RKO (cell line): ENCODE measurements around the gene TTC21A.

Source experiments
- DNase-seq: peaks from one replicate; pipeline ENCODE4 v3.0.0-alpha.2; 2016; ENCODE audit warnings: low spot score

TTC21A gene

DNA sequence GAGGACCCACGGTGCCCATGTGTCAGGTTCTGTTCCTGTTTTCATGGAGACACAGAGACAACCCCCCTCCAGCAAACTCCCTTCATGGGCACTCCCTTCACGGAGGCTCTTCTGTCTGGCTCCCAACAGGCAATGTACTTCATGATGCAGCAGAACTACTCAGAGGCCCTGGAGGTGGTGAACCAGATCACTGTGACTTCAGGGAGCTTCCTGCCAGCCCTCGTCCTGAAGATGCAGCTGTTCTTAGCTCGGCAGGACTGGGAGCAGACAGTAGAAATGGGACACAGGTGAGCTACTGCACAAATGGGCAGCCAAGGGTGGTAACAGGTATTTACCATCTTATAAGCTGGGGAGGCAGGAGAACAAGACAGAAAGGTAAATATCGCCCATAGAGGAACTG, 7.0 kb downstream of the TTC21A start:
- no peak for DNase-seq

DNA sequence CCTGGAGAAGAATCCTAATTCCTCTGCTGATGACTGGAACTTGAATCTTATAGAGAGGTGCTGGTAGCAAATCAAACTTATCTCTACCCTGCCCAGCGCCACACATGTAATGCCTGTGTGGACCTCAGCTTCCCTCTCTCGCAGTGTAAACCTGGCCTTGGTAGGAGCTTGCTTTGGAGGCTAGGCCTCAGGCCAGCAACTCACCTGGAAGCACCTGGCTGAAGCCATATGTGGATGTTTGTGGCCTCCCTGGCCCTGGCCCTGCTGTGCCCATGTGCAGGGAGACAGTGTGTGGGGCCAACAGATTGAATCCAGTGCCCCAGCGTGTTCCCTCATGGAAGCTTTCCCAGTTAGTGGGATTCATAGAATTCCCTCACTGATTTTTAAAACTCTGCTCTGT, 8.4 kb downstream of the TTC21A start:
- no peak for DNase-seq

DNA sequence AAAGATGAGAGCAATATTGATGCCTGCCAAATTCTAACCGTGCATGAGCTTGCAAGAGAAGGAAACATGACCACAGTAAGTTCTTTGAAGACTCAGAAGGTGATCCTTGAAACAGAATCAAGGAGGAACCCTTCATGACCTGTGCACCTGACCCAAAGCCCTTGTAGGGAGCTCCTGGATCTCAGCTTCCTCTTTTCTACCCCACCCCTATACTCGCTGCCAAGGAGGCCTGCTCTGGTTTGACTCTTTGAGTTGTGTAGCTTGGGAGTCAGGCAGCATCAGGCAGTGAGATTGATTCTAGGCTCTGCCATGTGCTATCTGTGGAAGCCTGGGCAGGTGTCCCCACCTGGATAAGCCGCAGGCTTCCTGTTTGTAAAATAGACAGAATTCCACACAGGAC, 10.6 kb downstream of the TTC21A start:
- DNase-seq = no peak

DNA sequence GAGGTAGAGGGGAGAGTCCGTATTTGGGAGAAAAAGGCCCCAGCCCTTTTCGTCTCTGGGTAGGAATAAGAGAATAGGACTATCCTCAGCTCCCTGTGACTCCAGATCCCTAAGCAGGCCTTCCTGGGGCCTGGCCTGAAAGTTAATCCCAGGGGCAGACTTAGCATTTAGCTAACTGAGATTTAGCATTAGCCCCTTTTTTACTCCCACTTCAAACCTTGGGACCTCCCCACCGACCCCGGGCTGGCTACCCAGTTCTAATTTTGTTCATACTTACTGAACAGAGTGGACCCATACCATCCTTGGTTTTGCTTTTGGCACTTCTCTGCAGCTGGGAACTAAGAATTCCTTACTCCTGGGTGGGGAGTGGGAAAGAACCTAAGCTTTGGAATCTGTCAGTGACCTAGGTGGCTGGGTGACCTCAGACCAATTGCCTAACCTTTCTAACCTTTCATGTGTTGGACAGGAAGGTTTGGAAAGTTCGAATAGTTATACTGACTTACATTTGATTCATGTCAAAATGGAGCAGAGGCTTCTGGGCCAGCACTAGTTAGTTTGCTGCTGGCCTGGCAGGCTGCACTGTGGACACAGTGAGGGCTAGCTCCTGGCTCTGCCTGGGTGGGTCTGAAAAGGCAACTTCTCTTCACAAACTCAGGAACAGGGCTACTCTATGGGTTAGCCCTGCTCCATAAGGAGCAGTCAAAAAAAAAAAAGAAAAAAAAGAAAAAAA, 11.6 kb downstream of the TTC21A start:
- no peak for DNase-seq

DNA sequence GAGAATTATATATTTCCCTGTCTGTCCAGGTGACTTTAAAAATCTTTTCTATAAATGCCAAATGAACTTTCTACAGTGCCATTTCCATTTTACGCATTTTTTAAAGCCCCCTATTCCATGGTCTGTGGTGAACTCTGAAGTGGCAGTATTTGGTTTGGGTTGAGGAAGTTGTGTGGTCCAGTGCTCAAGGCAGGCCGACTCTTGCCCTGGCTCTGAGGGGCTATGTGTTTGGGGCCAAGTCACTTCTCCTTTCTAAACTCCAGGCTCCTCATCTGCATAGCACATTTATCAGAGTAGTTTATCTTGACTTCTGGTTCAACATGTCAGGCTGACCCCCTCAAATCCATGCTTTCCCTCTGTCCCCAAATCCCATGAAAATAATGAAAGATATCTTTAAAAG, 14.1 kb downstream of the TTC21A start:
- no peak for DNase-seq

DNA sequence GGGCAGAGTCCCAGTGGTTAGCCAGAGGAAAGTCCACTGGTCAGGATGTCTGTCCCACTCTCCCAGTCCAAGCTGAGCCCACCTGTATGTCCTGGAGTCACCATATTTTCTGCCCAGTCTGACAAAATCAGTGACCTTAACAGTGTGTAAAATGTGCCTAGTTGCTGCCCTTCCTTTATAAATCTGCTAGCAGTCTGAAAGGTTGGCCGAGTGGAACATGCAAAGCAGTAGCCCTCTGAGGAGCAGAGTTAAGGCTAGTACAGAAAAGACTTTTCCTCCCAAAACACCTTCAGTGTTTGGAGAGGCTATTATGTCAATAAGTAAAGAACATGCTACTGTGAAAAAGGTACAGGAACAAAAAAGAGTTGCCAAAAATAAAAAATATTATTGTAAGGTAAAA, 15.3 kb downstream of the TTC21A start:
- DNase-seq = no peak

DNA sequence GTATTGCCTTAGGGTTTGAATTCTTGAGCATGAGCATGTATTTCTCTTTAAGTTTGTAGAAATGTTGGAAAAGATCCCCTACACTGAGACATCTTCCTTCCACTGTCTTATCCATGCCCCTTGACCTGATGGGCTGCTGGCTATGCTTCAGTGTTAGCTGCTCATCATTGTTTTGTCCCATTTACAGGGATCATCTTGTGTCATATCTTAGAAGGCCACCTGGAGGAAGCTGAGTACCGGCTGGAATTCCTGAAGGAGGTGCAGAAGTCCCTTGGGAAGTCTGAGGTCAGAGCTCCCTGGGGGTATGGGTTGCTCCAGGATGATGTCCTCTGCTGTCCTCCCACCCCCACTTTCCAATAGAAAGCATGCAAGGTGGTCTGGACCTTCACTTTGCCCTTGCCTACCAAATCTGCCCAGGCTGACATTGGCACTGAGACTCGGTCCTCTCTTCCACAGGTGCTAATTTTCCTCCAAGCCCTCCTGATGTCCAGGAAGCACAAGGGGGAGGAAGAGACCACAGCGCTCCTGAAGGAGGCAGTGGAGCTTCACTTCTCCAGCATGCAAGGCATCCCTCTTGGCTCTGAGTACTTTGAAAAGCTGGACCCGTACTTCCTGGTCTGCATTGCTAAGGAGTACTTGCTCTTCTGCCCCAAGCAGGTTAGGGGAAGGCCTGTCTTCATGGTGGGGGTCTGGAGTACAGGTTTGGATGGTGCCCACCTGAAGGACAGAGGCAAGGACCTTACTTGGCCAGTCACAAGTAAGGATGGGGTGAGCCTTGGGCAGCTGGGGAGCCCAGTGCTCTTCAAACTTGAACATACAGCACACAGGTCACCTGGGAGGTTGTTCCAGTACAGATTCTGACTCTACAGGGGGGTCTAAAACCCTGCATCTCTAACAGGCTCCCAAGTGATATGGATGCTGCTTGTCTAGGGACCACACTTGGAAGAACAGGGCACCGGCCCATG, 17.7 kb downstream of the TTC21A start:
- DNase-seq = no peak

DNA sequence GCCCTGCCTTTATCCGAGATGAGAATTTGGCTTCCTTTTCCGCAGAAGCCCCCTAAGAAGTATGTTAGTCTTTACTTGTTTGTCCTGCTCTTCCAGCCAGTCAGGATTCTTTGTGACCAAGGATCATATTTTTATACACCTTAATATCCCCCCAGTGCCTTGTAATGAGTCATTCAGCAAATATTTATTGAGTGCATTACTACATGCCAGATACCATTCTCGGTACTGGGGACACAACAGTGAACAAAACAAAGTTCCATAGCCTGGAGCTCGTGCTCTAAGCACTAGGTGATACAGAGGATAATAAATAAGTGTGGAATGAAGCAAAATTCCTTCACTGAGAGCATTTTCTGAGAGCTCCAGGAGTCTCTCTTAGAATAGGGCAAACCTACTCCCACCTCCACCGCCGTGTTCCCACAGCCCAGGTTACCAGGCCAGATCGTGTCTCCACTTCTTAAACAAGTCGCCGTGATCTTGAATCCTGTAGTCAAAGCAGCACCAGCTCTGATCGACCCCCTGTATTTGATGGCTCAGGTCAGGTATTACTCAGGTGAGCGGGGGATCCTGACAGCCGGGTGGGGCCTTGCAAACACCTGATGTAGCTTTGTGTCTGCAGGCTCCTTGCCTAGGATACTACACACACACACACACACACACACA, 18.5 kb downstream of the TTC21A start:
- no peak for DNase-seq

DNA sequence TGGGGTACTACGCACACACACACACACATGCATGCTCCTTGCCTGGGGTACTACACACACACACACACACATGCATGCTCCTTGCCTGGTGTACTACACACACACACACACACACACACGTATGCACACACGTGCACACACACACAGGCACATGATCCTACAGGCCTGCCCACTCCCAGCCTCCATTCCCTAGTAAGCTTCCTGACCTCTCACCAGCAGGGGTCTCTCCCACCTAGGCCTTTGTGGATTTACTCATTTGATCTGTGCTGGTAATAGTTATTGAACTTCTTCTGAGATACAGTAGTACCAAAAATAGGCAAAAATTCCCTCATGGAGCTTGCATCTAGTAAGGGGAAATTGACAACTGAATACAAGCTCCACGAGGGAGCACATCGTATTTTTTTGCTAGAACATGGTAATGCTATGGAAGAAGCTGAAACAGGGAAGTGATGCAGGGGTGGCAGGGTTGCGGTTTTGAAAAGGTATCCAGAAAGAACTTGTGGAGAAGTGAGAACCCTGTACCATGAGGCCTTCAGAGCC, 19.1 kb downstream of the TTC21A start:
- peak; percentile 19 for DNase-seq

DNA sequence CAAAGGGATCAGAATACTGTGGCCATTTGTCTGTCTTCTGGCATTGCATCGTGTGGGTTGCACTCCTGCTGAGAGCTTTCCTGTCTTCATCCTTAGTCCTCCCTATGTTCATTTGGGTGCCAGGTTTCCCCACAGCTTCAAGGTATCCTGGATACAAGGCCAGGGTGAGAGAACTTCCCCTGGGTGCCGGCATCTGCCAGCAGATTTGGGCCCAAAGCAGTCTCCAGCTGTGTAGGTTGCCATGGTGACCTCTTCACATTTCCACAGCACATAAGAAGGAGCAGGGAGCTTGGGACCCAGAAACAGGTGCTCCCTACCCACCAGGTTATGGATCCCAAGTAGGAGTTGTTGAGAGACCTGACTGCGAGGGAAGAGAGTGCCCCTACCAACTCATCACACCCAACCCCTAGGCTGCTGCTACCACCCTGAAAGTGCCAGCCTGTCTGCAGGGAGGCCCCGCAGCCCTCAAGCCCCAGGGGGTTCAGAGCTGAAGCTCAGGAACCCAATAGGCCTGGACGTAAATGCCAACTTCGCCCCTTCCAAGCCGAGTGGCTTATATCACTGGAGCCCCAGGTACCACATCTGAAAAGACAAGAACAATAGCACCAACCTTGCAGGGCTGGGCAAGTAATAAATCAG, 19.9 kb downstream of the TTC21A start:
- DNase-seq = no peak

DNA sequence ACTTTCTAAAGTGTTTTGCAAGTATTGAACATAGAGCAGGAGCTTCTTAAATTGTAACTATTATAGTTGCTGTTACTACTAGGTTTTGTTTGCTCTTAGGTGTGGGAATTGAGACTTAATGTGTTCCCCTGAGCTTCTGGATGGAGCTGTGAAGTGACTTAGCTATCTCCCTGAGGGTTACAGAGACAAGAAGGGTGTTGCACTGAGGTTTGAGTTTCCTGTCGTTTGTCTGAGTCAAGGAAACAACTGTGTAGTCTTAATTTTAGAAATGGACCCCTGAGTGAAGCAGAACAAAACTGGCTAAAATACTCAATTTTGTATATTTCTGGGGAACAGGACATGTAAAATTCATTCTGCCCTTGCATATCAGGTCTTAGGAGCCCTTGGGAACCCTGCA, 20.4 kb downstream of the TTC21A start:
- no peak for DNase-seq

DNA sequence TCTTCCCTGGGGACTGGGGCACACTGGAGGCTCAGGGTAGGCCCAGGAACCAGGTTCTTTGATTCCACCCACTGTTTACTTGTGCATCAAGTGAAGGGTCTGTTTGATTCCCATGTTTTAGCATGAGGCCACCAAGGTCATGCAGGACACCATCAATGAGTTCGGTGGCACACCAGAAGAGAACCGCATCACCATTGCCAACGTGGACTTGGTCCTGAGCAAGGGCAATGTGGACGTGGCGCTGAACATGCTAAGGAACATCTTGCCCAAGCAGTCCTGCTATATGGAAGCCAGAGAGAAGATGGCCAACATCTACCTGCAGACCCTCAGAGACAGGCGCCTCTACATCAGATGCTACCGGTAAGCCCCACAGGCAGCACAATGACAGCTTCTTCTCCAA, 21.5 kb downstream of the TTC21A start:
- no peak for DNase-seq

DNA sequence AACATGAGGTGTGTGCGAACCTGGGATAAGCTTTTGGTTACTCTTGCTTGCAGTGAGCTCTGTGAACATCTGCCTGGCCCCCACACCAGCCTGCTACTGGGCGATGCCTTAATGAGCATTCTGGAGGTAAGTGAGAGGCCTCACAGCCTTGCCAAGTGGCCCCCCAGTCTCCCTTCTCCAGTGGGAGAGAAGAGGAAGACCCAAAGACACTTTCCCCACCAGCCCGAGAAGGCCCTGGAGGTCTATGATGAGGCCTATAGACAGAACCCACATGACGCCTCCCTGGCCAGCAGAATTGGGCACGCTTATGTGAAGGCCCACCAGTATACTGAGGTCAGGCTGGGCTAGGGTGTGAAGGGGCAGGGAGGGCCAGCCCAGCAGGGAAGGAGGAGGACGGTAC, 22.5 kb downstream of the TTC21A start:
- no peak for DNase-seq

DNA sequence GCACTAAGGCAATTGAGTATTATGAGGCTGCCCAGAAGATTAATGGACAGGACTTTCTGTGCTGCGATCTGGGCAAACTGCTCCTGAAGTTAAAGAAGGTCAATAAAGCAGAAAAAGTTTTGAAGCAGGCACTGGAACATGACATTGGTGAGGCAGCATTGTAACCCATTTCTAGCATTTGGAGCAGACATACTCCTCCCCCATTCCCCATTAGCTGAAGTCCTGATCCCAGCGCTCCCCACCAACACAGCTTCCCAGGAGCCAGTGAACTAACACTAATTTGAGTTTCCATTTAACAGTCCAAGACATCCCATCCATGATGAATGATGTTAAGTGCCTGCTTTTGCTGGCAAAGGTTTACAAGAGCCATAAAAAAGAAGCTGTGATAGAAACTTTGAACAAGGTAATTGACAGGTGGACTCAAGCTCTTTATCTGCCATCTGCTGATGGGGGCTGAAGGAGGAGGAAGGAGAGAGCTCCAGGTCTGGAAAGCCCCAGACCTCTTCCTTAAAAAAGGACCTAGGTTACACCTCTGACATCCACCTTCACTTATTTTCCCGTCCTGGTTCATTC, 23.3 kb downstream of the TTC21A start:
- DNase-seq = no peak

DNA sequence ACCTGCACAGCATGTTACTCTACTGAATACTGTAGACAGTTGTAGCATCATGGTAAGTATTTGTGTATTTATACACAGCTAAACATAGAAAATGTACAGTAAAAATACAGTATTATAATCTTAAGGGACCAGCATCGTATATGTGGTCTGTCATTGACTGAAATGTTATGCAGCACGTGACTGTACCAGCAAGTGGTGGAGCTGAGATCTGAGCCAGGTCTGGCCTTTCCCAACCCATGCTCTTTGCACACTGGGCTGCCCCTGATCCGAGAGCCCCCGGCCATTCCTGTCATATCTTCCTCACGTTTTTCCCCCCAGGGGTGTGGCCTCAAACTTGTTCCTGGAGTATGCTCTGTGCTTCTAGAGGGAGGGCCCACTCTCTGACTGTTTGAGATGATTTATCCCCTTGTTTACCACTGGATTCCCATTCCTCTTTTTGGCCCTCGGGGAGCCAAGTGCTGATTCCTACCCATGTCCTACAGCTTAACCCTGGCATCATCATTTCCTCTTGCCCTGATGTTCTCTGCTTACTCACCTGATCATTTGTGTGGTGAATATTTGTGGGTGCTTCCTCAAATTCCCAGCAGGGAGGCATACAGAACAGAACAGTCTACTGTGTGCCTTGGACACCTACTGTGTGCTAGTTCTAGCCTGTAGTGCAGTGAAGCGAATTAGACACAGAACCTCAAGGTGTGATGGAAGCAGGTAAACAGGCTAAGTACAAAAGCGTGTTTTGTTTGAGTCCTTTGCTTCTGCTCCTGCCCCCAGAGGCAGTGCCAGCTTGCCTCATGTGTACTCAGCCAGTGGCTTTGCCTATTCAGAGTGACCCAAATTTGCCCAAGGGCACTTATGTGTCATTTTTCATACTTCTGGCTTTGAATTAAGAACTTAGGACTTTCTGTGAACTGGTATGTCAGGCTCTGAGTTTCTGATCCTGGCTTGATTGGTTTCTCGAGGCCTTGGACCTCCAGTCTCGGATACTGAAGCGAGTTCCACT, 24.9 kb downstream of the TTC21A start:
- no peak for DNase-seq

DNA sequence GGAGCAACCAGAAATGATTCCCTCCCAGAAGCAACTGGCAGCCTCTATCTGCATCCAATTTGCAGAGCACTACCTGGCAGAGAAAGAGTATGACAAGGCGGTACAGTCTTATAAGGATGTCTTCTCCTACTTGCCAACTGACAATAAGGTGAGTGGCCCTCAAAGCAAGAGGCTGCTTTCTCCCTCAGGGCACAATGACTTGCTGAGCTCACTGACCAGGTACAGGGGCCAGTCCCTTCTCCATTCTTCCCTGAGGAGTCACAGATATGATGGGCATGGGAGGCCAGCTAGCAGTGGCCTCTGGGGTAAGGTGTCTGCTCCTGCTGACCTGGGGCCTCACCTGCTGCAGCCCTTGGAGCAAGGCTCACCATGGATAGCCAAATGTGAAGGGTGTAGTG, 25.6 kb downstream of the TTC21A start:
- no peak for DNase-seq

DNA sequence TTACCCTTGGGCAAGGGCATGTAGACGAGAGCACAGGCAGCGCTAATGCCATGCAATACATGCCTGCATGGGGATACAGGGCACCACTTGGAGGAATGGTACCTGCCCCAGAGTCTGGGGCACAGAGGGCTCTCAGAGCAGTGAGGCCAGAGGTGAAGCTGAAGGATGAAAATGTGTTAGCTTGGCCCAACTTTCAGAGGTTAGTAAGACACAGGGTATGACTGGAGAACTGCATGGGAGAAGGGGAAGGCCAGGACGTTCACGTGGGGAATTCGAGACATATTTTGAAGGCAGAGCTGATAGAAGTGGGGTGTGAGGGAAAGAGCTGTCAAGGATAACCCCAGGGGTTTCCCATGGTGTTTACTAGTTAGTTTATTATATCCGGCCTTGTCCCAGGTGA, 26.3 kb downstream of the TTC21A start:
- no peak for DNase-seq

DNA sequence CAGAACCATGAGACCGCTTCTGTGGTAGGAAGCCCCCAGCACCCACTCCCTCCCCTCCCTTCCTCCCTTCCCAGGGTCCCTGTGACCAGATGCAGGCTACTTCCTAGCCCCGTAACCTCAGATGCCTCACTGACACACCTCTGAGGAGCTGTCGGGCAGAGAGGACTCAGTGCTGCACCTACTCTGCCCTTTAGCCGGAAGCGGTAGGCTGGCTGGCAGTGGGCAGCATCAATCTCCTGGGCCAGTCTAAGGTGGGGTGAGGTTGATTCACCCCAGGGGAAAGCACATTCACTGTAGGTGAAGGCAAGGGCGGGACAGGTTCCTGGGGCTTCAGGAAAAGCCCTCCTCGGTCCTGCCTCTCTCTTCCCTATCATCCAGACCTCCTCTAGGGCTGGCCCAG, 26.8 kb downstream of the TTC21A start:
- DNase-seq = no peak

DNA sequence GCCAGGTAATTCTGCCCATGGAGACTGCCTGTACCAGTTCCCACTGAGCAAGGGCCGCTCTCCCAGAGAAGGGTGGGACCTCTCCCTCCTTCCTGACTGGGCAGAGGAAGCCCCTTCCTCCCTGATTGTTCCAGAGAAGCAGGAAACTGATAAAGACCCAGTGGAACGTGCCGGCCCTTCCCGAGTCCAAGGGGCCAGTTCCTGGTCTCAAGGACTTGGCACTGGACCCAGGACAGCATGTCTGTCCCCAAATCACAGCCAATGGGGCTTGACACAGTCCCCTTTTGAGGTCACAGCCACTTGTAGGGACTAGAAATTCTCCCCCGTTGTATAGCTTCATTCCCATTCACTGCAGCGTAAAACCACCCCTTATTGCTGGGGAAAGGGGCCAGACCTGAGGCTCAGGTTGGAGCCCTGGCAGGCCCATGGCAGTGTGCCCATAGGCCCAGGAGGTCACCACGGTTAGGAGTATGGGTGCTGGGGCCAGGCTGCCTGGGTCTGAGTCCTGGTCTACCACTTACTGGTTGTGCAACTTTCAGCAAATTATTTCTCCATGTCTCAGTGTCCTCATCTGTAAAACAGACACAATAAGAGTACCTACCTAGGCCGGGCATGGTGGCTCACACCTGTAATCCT, 27.8 kb downstream of the TTC21A start:
- no peak for DNase-seq
